Activated naive CD4-positive, alpha-beta T cell treated with anti-CD3 and anti-CD28 coated beads, Interleukin-2, amount 50 U/mL, for 72 hours (primary cell): ENCODE data around the gene XAGE1A. TPM values are rescaled to one million over a fixed set of nuclear protein-coding genes. Genes with fewer than 3 reads are reported as not detected.

Source experiments
- total RNA-seq, 2 donors: library from RNA; stranded (reverse); gene quantifications; one replicate each; pipeline ENCODE4 v1.2.3, GENCODE V29; 2022

The XAGE1A gene
- total RNA-seq, 2 donors from 2014 or later: not detected

Other genes starting within 250 kb of the XAGE1A start
- gene XAGE2, start 126.8 kb upstream of the XAGE1A start, total RNA-seq: not detected
- not detected for gene XAGE1B, start 21.3 kb downstream of the XAGE1A start, total RNA-seq
- not detected for gene SSX7, start 159.1 kb downstream of the XAGE1A start, total RNA-seq
- gene SSX2, start 211.4 kb downstream of the XAGE1A start, total RNA-seq: not detected